Activated T-cell treated with anti-CD3 and anti-CD28 coated beads for 4 hours (primary cell): ENCODE data around the gene TTC31.

ENCODE experiments used
- DNase-seq: peaks from one replicate; pipeline ENCODE4 v3.0.0-alpha.2; 2020

TTC31 gene

DNA sequence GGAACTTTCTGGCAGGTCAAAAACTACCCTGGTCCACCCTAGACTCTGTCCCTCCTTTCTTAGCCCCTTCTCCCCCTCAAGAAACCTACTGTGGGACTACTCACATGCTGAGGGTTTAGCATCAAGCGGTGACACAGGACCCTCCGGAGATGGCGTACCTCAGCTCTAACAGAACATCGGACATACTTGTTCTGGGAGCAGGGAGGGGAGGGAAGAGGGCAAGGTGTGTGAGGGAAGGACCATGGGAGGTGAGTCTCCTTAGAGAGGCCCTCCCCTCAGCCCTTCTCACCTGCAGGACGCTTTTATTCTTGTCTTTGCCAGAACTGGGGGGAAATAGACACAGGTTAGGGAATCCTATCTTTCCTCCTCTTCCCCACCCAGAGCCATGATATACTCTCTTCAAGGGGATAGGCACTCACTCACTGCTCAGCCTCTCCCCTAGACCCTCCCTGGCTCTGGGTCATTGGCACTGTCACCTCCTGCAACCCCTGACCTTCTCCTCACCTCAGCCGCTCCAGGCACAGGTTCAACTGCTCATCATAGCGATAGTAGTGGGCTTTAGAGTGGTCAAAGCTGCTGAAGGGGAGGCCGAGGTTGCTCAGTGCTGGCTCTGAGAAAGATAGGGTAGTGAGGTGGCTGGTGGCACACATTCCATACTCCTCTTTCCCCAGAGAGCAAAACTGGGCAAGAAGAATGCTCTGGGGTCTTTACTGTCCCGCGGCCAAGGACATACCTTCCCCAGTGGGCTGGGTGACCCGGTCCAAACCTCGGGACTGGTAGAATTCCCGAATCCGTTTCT, 22.8 kb downstream of the TTC31 start:
- DNase-seq: no peak

DNA sequence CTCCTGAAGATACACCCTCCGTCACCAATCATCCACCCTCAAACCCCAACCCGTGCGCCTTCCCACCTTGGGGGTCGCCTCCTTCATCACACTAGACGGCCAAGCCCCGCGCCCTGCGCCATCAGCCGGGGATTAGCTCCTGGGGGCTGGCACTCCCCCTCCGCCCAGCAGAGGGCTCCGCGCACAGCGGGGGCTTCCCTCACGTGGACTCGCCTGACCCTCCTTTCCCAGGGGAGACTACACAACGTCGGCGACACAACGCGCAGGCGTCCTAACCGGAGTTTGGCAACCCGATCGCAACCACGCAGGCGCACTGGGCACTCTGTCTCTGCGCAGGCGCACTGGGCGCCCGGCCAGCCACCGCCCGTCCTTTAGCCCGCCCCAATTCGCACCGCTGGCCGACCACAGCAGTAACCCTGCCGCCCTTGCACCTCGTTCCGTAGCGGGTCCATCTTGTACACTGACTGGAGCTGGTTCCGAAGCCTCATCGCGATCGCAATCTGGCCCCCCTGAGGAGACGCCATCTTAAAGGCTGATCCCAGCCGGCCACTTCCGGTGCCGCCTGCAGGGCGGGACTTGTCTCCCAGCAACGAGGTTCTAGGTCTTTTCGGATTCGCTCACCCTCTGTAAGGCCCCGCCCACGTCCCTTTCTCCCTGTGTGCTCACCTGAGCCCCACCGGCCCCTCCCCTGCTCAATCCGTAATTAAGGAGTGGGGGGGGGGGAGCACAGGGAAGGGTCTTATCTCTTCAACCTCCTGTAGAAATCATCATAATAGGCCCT, 24.5 kb downstream of the TTC31 start, which contains the start of gene PCGF1:
Gene PCGF1 (minus strand): TSS at position 551 of the 781 bp plus-strand sequence. CDS start 27 bp downstream, at position 524.
- DNase-seq: peak; percentile 100

DNA sequence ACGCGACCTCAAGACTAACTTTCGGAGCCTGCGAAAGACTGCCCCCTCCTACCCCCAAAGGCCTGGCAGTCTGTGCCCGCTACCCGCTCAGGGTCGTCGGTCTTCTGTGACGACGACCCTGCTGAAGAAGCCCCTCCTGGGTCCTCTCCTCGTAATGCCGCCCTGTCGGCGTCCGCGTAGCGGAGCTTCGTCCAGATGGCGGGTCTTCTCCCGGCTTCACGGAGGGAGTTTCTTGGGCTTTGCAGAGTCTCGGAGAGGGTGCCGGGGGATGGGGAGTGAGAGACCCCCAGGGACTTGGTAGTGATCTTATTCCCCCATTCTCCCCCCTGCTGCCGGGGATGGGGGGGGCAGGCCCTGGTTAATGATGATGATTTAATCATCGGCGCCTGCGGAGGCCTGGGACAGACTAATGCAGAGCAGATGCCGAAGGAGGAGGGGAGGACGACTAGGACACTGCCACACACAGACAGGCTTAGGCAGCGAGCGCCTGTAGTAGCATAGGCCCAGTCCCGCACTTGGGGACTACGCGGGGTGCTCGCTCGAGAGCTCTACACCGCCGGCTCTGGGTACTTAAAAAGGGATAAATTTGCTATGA, 25.1 kb downstream of the TTC31 start:
- no peak for DNase-seq

DNA sequence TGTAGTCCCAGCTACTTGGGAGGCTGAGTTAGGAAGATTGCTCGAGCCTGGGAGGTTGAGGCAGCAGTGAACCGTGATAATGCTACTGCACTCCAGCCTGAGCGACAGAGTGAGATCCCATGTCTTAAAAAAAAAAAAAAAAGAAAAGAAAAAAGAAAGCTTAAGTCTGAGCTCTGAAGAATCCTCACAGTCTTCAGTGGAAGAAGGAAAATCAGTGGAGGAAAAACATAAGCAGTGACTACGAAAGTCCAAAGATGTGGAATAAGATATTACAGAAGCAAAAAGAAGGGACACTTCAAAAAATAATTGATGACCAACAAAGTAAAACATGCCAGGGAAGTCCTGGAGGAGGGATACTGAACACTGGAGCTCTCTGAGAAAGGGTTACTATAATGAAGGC, 27.4 kb downstream of the TTC31 start:
- no peak for DNase-seq

DNA sequence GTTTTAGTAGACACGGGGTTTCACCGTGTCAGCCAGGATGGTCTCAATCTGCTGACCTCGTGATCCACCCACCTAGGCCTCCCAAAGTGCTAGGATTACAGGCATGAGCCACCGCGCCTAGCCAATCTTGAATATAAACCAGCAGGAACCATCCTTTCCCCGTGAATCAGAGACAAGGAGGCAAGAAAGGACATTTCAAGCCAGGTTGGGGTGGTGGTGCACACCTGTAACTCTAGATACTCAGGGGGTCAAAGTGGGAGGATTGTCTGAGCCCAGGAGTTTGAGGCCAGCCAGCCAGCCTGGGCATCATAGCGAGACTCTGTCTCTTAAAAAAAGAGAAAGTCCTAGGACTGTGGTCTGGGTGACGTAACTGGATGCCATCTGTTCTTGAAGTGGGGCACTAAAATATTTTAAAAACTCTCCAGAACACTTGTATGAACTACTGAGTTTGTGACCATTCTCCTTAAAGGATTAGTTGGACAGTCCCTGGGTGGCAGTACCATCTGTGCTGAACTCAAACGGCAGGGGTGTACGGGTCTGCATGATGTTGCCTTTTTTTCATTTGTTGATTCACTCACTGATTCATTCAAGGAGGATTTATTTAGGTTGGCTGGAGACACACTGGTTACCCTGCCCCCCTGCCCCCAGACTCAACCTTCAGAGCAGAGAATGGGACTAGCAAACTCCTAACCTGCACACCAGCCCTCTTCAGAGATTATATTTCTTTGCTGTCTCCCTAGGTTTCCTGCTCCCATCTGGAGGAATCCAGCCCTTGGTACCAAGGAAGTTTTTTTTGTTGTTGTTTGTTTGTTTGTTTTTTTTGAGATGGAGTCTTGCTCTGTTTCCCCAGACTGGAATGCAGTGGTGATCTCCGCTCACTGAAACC, 28.5 kb downstream of the TTC31 start:
- no peak for DNase-seq

DNA sequence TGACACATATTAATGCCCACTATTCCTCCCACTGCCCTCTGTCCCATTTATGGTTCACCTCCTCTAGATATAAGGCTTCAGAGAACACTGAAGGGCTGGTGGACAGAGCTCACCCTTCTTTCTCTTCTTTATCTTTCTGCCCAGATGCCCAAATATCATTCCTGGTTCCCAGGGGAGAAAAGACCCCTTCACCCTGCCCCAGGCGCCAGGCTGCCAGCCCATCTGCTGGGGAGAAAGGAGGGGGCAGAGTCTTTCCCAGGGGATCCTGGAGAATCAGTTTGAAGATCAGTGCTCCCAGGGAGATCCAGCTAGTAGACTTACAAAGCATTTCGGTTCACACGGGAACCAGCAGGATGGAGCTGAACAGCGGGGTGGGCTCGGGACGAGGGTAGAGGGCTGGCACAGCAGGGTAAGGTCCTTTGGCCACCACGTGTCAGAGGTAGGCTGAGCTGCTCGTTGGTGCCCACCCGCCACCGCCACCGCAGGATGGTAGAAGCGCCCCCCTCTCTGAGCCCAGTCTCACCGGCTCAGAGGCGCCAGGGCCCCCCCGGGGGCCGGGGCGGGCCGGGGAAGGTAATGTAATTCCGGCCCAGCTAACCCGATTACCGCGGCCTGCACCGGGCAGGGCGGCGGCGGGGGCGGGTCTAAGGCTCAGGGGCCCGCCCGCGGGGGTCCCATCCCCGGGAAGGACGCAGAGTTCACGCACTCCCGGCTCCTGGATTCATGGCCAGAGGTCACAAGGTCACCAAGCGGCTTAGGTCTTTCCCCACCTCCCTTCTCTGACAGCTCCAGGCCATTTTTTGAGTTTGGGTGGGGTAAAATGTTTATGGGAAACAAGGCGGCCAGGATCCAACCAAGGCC, 30.1 kb downstream of the TTC31 start:
- DNase-seq: no peak

DNA sequence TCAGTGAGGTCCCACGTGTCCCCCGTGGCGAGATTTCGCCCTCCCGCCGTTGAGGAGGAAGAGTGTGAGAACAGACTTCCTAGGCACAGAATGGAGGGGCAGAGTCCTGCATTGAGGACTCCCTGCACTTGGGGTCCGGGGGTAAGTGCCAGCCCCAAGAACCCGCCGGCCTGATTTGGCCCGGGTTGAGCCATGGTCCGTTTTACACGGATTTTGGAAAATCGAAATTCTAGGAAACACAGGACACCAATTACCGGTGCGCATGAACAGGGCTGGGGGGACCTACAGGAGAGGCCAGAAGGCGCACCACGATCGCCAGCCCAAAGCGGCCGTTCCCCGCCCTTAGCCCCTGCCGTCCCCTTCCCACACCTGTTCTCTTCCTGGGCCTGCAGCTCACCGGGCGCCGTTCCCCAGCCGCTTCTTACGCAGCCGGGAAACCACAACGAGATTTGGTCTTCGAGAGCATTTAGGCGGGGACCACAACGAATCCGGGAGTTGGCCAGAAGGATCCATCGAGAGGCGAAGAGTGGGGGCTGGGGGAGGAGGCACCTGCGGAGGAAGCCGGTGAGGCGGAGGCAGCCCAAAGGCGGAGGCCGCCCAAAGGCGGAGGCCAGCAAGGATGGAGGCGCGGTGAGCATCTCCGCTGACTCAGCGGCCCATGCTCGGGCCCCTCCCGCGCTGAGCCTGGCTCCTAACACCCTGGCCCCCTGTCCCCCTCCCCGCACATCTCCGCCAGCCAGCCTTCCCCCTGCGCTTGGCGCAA, 30.9 kb downstream of the TTC31 start:
- DNase-seq: no peak

DNA sequence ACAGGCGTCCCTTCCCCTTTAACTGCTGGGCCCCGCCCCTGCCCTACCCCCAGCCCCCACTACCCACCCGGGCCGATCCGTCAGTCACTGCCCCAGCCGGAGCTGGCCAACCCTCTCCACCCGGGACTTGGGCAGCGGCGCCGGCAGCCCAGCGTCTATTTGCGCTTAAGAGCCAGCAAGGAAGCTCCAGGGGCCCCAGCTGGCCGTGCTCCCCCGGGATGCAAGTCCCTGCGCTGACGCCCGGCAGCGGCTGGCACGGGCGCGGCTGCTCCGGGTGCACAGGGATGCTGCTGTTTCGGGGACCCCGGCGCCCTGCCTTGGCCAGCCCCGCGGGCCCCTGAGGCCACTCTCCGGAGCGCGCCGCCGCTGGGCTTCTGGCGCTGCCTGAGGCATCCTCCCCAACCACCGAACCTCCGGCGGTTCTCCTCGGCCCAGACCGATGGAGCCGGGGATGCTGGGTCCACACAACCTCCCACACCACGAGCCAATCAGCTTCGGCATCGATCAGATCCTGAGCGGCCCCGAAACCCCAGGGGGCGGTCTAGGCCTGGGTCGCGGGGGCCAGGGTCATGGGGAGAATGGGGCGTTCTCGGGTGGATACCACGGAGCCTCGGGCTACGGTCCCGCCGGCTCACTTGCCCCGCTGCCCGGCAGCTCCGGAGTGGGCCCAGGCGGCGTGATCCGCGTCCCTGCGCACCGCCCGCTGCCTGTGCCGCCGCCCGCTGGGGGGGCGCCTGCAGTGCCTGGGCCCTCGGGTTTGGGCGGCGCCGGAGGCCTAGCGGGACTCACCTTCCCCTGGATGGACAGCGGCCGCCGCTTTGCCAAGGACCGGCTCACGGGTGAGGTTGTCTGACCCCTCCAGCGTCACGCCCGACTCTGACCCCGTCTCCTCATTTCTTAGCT, 31.7 kb downstream of the TTC31 start, which contains the start of gene TLX2:
Gene TLX2 (plus strand): TSS at position 83 of the 903 bp plus-strand sequence. CDS start 357 bp downstream, at position 440.
- no peak for DNase-seq

DNA sequence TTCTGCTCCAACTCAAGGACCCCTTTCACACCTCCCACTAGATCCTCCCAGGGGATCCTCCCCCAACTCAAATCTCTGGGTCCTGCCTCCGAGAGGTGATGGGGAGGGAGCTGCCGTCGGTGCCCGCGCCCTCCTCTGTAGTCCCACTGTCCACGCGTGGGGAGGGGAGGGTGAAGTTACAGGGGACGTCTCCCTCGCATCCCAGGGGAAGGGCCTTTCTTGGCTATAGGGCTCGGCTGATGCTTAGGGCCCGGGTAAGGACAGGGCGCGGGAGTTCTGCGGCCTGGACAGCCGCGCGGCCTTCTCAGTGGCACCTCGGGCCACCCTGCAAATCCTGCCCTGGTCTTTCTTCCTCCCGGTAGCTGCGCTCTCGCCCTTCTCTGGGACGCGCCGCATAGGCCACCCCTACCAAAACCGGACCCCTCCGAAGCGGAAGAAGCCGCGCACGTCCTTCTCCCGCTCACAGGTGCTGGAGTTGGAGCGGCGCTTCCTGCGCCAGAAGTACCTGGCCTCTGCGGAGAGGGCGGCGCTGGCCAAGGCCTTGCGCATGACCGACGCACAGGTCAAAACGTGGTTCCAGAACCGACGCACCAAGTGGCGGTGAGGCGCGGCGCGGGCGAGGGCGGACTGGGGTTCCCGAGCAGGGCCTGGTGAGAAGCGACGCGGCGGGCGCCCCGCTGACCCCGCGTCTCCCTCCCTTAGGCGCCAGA, 32.5 kb downstream of the TTC31 start:
- DNase-seq: no peak

DNA sequence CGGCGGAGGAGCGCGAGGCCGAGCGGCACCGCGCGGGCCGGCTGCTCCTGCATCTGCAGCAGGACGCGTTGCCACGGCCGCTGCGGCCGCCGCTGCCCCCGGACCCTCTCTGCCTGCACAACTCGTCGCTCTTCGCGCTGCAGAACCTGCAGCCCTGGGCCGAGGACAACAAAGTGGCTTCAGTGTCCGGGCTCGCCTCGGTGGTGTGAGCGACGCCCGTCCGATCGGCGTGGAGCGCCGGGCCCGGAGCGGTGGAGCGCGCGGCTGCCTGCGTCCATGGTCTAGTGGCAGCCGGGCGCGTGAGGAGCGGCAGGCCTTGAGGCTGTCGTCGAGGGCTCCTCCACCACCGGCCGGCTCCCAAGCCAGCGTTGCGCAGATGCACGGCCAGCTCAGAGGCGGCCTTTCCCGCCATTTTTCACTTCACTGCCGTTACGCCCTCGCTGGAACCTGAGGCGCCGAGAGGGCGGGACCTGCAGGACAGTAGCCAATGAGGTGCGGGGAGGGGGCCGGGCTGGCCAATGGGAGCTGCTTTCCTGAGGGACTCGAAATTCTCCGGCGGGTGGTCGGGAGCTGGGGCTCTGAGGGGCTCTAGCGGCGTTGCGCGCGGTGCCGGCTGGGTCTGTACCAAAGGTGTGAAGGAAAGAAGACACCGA, 33.2 kb downstream of the TTC31 start:
- DNase-seq: peak; percentile 75

DNA sequence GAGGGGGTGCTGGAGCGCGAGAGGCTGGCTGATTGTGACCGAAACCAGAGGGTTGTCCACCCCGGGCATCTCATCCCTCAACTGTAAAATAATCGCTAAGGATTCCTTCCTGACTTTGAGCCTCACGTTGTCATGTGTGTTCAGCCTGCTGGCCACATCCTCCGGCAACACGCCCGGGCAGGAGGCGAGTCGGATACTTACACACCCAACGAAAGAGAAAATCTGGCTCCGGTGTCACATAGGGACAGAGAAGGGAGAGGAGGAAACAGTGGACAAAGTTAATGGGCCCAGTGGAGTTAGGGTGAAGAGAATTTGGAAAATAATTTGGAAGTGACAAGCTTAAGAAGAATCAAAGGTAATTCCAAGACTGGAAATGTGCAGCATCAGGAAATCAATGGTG, 33.8 kb downstream of the TTC31 start:
- DNase-seq: no peak

DNA sequence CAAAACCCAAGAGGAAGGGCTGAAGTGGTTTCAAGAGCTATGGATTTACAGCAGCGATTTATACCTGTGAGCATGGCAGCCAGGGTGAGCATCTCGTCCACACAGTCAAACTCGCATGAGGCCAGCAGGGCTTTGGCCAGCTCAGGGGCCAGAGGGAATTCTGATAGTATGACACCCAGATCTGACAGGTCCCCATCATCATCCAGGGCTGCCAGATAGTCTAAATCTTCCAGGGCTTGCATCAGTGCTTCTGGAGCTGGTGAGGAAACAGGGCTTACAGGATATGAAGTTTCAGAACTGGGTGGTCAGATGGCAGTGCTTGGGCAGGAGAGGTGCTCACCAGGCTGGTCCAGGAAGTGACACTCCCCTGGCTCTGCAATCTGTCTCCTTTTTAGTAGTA, 39.6 kb downstream of the TTC31 start:
- no peak for DNase-seq

DNA sequence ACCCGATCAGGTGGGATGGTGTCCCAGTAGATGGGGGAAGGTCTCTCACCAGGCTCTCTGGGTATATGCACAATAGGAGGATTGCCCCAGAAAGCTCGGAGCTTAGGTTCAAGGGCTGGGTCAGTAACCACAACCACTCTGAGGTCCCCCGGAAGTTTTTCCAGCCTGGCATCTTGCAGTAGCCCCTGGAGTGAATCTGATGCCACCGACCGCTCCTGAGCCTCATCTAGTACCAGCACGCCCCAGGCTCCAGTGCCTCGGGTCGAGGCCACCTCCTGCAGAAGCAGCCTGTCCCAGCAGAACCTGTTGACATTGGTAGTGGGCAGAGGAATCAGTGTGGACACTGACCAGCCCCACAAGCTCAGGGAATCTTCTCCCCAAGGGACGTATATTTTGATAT, 41.1 kb downstream of the TTC31 start:
- DNase-seq: no peak

DNA sequence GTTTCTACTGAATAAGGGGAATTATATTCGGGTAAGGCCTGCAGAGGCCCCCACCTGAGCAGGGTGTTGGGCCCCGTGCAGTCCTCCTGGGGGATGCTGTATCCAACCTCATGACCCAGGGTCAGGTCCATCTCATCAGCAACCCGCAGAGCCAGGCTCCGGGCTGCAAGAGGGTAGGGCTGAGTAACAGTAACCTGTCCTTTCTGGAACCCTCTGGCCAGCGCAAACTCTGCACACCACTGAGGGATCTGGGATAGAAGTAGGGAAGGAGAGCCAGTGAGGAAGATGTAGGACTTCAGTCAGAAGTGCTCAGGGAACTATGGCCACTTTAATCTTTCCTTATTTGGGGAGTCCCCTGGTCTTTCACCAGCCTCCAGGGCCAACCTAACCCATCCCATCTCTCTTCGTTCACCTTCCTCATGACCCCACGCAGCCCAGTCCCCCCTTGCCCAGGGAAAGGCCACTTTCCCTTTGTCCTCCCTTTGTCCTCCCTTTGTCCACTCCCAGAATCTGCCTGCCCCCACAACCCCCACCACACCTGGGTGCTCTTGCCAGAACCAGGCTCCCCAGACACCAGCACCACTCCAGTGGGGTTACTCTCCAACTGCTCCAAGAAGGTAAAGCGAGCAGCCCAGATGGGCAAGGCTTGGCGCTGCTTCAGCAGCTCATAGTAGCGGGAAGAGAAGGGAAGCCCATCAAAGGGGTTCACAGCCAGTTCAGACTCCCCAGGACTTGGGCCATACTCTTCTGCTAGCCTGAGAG, 42.3 kb downstream of the TTC31 start:
- DNase-seq: no peak

DNA sequence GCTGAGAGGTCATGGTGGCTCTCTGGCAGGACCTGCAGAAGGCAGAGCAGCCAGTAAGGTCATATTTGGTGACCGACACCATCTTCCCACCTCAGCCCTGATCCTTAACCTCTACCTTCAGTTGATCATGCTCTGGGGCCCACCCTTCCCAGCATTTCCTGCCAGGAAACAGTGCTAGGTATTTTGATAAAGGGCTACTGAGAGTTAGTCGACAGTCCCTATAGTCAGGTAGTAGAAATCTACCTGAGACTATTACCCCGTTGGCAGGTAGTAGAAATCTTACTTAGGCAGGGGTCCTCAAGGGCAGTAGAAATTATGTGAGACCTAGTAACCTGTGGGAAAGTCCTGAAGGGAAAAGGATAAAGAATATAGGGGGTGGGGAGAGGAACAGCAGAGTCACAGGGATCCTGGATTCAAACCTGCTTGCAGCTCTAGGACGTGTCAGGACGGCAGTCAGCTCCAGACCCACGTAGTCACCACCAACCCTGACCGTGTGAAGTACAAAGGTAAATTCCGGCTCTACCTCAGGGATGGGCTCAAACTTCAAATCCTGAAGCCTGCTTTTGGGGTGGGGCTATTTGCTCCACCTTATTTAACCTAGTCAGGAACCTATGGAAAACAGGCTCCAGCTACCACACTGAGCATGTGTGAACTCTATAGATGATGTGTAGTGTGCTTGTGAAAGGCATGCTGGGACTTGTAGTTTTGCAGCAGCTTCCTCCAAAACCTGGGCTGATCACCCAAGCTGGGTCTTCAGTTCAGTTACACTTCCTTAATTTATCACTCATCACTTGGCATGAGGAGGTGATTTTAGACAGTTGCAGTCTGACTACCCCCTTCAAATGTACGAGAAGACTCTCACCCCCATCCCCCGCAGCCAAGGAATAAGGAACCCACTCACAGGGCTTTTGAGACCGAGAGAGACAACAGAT, 43.1 kb downstream of the TTC31 start, which contains the start of gene DQX1:
Gene DQX1 (minus strand): TSS at position 515 of the 932 bp plus-strand sequence. CDS start 502 bp downstream, at position 13.
- DNase-seq: no peak

DNA sequence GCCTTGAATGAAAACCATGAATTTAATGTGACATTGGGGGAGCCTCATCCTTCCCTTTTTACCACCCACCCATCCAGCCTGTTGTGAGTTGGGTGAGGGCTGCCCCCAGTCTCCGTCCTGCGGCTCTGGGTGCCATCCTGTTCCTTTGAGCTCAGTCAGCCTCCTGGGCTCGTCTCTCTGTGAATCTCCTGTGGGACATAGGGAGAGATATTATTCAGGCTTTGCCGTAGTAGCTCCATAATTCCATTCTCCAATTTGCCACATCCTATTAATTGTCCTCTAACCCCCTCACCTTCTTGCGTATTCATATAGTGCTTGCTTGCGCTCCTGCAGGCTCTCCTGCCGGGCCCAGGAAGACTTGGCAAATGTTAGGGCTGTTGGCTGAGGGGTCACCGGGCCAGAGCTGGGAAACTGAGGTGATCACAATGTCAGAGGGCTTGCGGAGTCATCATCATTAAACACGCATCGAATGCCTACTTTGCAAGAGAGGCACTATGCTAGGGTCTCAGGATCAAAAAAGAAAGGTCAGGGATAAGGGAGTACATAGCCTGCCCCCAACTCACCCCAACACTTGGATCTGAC, 43.9 kb downstream of the TTC31 start:
- no peak for DNase-seq
